Testis (tissue), 2 donors: Measurements from ENCODE around the gene RAD21L1.

ENCODE experiments used
- POLR2A ChIP-seq: fragments of 450-650 bp; IDR thresholded peaks from one replicate; pipeline ENCODE4 v1.6.1; 2017; ENCODE audit warnings: antibody characterized with exemption, mild to moderate bottlenecking, moderate library complexity
- TF ChIP-seq, protein P1 (sequence below), 3 experiments: fragments of 450-650 bp in 2 of 3; fragments of 200-600 bp in 1 of 3; sonication (generic) in 1 of 3; IDR thresholded peaks; one replicate each; pipeline ENCODE4 v1.5.1; 2016 to 2019; ENCODE audit warnings: antibody characterized with exemption in 3 of 3, mild to moderate bottlenecking in 2 of 3, moderate library complexity in 1 of 3

DNA sequence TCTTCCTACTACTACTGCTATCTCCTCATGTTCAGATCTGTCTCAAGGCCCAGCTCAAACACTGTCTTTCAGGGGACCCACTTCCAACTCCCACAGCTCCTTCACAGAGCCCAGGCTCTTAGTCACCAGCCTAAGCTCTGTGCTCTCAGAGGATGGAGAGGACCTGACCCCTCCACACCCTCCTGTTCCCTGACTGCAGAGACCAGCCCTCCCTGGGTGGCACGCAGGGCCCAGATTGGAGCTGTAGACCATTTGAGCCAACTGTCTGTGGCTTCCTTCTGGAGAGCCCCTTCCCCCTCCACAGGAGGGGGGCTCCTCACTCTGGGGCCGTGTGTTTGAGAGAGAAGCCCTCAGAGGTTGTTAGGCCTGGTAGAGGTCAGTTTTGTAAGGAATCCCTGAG, 50.1 kb downstream of the RAD21L1 start:
- TF ChIP-seq, protein P1, sequence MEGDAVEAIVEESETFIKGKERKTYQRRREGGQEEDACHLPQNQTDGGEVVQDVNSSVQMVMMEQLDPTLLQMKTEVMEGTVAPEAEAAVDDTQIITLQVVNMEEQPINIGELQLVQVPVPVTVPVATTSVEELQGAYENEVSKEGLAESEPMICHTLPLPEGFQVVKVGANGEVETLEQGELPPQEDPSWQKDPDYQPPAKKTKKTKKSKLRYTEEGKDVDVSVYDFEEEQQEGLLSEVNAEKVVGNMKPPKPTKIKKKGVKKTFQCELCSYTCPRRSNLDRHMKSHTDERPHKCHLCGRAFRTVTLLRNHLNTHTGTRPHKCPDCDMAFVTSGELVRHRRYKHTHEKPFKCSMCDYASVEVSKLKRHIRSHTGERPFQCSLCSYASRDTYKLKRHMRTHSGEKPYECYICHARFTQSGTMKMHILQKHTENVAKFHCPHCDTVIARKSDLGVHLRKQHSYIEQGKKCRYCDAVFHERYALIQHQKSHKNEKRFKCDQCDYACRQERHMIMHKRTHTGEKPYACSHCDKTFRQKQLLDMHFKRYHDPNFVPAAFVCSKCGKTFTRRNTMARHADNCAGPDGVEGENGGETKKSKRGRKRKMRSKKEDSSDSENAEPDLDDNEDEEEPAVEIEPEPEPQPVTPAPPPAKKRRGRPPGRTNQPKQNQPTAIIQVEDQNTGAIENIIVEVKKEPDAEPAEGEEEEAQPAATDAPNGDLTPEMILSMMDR (IDR thresholded peaks at IDR 0.05) = no peak
- no peak for TF ChIP-seq POLR2A
